ENCODE results near the gene ASAP3.

- TF ChIP-seq EZH2 (IDR thresholded peaks at IDR 0.05) = no peak
- no peak for TF ChIP-seq FOXP2 (optimal IDR thresholded peaks at IDR 0.05; ENCODE audit: control extremely low read depth, extremely low read length, insufficient read depth)
Observed at GRCh38 chr1:23403355-23403734, 80.6 kb downstream of the ASAP3 start.

All from SK-N-MC (cell line).